Hematopoietic multipotent progenitor cell treated with erythropoietin and hydrocortisone succinate and interleukin-3 and kit ligand, for 4 days (in vitro differentiated cells): Measurements from ENCODE around the gene ITGA11.
A peak's percentile ranks its signal among the peaks of the same experiment; 100 is the strongest.

Experiments used
- DNase-seq: peaks from one replicate; pipeline ENCODE4 v3.0.0-alpha.2; 2015

Gene ITGA11

GRCh38 chr15:68374168-68374745 lies 57.7 kb downstream of the ITGA11 start:
- DNase-seq: no peak

- DNase-seq: no peak
Measured at GRCh38 chr15:68373028-68373427, 58.9 kb downstream of the ITGA11 start.

DNA sequence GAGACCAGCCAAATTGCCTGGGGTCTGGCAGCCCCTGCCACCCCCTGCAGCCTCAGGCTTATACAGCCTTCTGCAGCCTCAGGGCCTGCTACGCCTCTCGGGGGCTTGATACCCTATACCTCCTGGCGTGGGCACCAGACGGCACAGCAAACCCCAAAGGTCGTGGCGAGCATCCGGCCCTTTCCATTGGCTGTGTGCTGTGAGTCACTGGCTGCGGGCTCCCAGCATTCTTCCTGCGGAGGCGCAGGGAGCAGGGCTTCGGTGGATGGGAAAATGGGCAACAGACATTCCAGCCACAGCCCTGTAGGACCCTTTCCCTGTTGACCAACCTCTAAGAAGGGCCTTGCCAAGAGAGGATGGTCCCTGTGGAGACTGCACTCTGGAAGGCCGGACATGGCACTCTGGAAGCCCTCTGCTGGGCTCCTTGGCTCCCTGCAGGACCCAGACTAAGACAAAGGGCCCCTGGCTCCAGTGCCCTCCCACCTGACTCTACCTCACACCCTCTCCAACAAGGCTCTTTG lies 59.6 kb downstream of the ITGA11 start:
- DNase-seq: peak; percentile 32

DNA sequence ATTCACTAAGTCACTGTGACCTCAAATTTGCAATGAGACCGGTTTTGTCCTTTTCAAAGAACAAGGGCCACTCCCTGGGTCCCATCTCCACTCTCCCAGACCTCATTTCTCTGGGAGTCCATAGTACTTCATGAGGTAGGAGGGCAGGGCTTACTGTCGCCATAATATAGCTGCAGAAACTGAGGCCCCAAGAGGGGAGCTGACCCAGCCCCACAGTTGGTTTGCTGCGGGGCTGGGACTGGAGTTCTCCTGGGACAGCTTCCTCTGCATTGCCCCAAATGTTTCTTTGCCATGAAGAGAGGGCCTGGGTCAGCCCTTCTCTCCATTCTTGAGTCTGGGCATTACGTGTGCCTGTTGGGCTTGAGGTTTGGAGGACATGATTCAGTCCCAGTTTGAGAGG lies 60.1 kb downstream of the ITGA11 start:
- no peak for DNase-seq

DNA sequence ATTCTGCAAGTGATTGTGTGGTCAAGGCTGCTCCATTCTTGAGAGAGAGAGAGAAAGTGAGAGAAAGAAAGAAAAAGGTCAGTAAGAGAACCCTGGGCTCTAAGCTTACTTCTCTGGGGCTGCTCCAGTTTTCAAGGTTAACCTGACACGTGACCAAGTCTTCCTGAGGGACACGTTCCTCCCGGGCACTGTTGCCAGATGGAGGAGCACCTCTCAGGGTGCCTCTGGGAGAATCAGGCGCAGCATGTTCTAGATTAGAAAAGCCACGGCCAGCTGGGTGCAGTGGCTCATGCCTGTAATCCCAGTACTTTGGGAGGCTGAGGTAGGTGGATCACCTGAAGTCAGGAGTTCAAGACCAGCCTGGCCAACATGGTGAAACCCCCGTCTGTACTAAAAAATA lies 60.8 kb downstream of the ITGA11 start:
- no peak for DNase-seq

GRCh38 chr15:68370768-68371151 lies 61.2 kb downstream of the ITGA11 start:
- DNase-seq: no peak

DNA sequence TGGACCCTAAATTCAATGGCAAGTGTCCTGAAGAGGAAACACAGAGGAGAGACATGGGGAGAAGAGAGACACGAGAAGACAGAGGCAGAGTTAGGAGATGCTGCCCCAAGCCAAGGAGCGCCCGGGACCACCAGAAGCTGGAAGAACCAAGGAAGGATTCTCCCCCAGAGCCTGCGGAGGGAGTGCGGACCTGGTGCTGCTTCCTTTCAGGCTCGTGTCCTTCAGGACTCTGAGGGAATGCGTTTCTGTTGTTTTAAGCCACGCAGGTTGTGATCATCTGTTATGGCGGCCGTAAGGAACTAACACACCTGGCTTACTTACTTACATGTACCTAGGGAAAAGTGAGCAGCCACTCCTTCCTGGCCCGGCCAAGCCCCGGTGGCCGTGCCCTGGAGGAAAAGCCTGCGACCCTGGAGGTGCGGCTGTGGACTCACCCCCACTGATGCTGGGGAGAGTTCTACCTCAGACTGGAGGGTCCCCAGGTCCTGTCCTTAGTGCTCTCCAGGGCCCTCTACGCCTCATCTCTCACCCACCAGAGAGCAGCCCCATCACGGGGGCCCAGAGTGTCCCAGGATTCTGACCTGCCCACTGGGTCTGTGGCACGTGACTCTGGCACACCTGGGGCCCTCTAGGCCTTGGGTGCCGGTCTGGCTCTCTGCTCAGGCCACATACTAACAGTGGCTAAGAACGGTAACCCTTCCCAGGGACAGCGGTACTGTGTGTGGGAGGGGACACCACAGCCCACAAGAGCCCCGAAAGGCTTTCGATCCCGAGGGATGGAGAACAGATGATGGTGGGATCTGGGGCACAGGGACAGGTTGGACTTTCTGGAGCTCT lies 61.8 kb downstream of the ITGA11 start:
- no peak for DNase-seq

DNA sequence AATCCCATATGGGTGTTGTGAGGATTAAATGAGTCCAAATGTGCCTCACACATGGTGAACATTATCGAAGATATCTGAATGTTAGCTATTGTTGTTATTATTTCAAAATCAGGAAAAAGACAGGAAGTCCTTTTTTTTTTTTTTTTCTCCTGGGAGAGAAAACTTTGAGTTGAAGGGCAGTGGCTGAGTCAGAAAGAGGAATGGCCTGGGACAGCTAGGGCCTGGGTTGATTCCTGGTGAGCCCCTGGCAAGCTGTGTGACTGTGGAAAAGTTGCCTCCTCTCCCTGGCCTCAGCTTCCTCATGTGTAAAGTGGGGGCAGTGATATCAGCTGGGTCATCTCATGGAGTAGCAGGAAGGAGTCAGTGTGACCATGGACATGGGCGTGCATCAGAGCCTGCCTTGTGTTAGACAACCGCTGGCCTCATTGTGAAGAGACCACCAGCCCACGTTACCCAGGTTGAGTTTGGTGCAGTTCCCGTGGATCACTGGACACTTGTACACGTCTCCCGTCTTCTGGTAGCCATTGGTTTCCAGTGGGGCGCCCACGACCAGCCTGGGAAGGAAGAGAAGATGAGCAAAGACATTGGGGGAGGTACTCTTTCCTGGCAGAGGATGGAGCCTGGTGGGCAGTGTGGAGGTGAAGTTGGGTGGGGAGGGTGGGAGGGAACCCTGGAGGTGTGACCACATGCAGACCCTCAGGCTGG lies 63.1 kb downstream of the ITGA11 start:
- no peak for DNase-seq

- DNase-seq: no peak
Measured at GRCh38 chr15:68367992-68368391, 64.0 kb downstream of the ITGA11 start.

DNA sequence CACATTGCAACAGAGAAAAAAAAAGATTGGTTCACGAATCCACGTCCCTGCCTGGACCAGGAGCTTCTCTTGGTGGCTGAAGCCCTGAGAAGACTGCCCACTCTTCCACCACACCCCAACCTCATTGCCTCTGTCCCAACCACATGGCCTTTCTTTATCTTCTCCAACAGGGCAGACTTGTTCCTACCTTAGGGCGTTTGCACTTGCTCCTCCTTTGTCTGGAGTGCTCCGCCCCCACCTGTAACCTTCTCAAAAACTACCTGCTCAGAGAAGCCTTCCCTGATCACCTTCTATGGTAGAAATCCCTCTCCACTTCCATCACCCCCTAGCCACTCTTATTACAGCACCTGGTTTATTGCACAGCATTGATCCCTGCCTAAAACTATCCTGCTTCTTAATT lies 64.7 kb downstream of the ITGA11 start:
- peak; percentile 10 for DNase-seq

DNA sequence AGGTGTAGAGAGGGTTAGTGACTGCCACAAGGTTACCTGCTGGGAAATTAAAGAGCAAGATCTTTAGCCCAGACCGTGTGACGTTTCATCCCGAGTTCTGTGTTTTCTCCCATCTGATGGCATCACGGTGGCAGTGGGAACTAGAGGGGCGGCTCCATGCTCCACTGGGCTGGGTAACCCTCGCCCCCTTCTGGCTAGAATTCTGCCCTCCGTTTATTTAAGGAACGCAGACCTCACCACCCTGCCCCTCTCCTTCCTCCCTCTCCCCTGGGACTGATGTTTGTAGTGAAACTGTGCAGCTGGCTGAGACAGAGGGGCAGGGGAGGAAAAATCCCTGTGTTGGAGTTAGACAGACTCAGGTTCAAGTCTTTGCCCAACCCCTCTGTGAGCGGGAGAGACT lies 65.6 kb downstream of the ITGA11 start:
- peak; percentile 21 for DNase-seq

DNA sequence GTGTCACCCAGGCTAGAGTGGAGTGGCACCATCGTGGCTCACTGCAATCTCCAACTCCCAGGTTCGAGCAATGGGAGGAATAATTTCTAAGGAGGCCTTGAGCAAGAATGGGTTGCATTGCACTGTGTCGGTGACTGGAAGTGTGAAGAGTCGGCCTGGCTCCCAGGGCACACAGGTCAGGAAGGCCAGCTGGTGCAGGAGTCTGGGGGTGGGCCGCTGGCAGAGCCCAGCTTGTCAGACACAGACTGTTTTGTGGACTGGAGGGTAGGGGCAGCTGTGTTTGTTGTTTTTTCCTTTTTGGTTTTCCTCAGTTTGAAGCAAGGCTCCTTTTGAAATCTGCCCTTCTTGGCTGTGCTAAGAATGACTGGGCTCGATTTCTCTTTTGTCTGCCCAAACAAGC lies 66.2 kb downstream of the ITGA11 start:
- no peak for DNase-seq

DNA sequence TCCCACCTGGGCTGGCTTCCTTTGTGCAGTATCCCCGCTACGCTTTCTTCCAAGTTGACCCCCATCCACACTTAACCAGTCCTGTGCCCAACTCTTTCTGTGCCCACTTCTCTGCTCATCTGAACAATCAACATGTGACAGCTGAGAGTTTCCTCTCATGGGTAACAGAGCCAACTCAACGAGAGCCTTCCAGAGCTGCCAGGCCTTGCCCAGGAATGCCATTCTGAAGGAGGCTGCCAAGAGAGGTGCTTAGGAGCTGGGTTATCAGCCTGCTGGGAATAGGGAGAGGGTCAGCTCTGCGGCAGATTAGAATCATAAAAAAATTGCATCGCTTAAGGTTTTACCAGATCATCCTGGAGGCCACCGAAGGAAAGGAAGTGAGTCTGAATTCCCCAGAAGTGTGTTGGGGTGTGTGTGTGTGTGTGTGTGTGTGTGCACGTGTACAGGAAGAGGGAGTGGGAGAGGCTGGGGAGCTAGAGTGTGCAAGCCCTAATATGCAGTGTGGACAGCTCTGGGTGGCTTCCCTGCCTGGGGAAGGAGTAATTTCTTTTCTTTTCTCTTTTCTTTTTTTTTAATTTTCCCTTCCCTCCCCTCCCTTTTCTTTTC lies 66.7 kb downstream of the ITGA11 start:
- peak; percentile 22 for DNase-seq

GRCh38 chr15:68364660-68365035 lies 67.3 kb downstream of the ITGA11 start:
- no peak for DNase-seq

DNA sequence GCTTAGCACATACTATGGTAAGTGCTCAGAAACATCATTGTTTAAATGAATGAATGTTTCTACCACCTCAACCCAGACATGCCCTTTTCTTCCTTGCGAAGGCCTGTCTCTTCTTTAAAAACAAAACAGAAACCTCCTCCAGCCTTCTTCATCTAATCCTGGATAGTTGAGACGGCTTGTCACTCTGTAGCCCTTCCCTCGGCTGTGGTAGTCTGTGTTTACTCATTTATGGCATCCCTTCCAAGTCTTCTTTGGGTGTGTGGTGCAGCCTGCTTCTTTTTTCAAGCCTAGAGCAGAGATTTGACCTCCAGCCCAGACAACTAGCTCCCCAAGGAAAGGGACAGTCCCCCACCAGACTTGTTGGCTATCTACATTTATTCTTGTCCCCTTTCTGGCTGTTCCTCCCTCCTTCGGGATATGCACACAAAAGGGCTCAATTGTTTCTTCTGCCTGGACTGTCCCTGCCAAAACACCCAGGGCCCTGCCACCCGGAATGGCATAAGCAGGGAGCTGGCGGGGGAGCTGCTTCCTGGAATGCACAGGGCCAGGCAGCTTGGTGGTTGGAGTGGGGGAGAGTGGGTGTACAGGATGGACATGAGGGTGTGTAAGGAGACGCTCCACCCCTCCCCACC lies 67.8 kb downstream of the ITGA11 start:
- DNase-seq: no peak

- no peak for DNase-seq
Measured at GRCh38 chr15:68363353-68363752, 68.6 kb downstream of the ITGA11 start.

- DNase-seq: no peak
Measured at GRCh38 chr15:68362537-68363126, 69.3 kb downstream of the ITGA11 start.

DNA sequence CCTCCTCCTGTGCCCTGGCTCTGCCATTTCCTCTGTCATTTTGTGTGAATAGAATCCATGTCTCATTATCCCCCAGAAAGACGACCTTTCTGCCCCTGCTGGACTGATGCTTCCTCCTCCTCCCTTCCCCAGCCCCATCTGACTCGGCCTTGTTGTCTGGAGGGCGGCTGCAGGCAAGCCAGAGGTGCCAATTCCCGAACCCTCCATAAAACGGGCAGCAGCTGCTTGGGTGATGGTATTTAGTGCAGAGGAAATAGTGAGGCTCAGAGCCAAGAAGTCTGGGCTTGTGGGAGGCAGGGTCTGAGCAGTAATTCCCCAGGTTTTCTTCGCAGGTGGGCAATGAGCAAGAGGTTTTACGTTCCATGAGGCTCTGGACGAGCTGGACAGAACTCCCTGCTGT lies 71.2 kb downstream of the ITGA11 start:
- DNase-seq: no peak

- no peak for DNase-seq
Measured at GRCh38 chr15:68356778-68357177, 75.2 kb downstream of the ITGA11 start.

DNA sequence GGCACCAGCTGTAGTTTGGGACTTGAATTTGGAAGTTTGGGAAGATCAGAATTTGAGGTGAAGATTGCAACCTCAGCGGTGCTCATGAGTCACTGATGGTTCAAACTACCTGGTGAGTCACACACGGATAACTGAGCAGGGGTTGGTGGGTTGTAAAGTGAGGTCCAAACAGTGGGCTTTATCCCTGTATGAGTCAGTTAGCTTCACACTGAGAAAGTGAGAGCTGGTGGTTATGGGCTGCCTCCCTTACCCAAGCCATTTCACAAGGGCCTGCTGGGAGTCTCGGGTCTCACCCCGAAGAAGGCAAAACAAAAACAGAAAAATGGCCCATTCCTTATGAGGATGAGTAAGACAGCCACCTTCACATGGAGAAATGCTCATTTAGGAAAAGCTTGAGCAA lies 77.0 kb downstream of the ITGA11 start:
- DNase-seq: no peak

- no peak for DNase-seq
Measured at GRCh38 chr15:68354268-68354667, 77.7 kb downstream of the ITGA11 start.

- DNase-seq: no peak
Measured at GRCh38 chr15:68353421-68354135, 78.4 kb downstream of the ITGA11 start.
